Astrocyte of the spinal cord (primary cell): ENCODE measurements around the gene FOXO6.

Experiments
- DNase-seq: peaks from one replicate; pipeline ENCODE4 v3.0.0; 2011; ENCODE audit warnings: low read depth, low spot score
- H3K4me3 ChIP-seq: 2 replicates; pipeline ENCODE4 v1.5.1; 2011; ENCODE audit warnings: low read depth, mild to moderate bottlenecking, low read length, moderate library complexity
- in situ Hi-C: cut with HindIII; loops from 2 replicates; pipeline ENCODE4 v1.10.0; 2017; ENCODE audit warnings: low sequenced_read_pairs
- TF ChIP-seq, protein P1 (sequence below): IDR thresholded peaks from 2 replicates; pipeline ENCODE4 v1.5.1; 2012; ENCODE audit warnings: low read depth, mild to moderate bottlenecking, low read length, inconsistent platforms

FOXO6 gene

GRCh38 chr1:41351262-41352151 lies 9.7 kb upstream of the FOXO6 start:
- TF ChIP-seq, protein P1, sequence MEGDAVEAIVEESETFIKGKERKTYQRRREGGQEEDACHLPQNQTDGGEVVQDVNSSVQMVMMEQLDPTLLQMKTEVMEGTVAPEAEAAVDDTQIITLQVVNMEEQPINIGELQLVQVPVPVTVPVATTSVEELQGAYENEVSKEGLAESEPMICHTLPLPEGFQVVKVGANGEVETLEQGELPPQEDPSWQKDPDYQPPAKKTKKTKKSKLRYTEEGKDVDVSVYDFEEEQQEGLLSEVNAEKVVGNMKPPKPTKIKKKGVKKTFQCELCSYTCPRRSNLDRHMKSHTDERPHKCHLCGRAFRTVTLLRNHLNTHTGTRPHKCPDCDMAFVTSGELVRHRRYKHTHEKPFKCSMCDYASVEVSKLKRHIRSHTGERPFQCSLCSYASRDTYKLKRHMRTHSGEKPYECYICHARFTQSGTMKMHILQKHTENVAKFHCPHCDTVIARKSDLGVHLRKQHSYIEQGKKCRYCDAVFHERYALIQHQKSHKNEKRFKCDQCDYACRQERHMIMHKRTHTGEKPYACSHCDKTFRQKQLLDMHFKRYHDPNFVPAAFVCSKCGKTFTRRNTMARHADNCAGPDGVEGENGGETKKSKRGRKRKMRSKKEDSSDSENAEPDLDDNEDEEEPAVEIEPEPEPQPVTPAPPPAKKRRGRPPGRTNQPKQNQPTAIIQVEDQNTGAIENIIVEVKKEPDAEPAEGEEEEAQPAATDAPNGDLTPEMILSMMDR = no peak
- in situ Hi-C loops = no loop called here
- H3K4me3 ChIP-seq = no peak overlapping the region
- DNase-seq = no peak

GRCh38 chr1:41353744-41354143 lies 7.5 kb upstream of the FOXO6 start:
- H3K4me3 ChIP-seq = no peak overlapping the region
- TF ChIP-seq, protein P1 = no peak
- in situ Hi-C loops = no loop called here
- no peak for DNase-seq

DNA sequence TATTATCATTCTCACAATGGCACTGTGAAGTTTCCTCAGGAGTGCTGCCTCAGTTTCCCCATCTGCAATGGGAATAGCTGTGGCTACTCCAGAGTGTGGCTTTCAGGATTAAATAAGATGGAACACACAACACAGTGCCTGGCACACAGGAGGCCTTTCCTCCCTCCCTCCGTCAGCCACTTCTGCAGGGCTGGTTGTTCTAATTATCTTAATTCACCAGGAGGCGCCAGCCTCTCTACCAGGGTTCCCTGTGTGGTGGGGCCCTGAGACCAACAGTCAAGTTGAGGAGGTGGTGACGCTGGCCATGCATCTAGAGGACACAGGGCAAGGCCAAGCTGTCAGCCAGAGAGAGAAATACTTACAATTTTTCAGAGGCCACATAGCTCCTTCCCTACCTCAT lies 6.3 kb upstream of the FOXO6 start:
- H3K4me3 ChIP-seq = no peak overlapping the region
- DNase-seq = no peak
- TF ChIP-seq, protein P1 = no peak
- in situ Hi-C loops = no loop called here

- in situ Hi-C loops = no loop called here
- TF ChIP-seq, protein P1 = no peak
- no peak overlapping the region for H3K4me3 ChIP-seq
- DNase-seq = no peak
Observed at GRCh38 chr1:41355356-41355755, 5.9 kb upstream of the FOXO6 start.

DNA sequence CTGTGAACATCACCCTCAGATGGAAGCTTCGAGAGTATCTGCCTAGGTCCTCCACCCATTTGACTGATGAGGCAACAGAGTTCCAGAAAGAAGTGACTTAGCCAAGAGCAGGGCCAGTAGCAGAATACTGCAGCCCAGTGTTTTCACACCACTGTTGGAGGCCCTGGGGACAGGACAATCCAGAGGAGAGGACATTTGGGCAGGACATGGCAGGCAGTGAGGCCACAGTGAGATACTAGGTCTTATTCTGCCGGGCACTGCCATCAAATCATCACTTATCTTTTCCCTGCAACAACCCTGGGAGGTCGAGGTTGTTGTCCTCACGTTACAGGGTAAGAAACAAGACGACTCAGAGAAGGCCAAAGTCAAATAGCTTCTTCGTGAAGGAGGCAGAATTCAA lies 5.5 kb upstream of the FOXO6 start:
- H3K4me3 ChIP-seq = no peak overlapping the region
- no peak for DNase-seq
- TF ChIP-seq, protein P1 = no peak
- in situ Hi-C loops = no loop called here

- TF ChIP-seq, protein P1 = no peak
- in situ Hi-C loops = no loop called here
- no peak for DNase-seq
- no peak overlapping the region for H3K4me3 ChIP-seq
Observed at GRCh38 chr1:41356752-41357151, 4.5 kb upstream of the FOXO6 start.
